Stimulated activated CD8-positive, alpha-beta memory T cell treated with anti-CD3 and anti-CD28 coated beads, Interleukin-15, amount 100 ng/mL, for 24 hours (primary cell): Measurements from ENCODE around the gene SMTNL2.
"Not testable (repeated sequence)": the region's sequence is repeated elsewhere in the genome, so short reads cannot be mapped to it uniquely, and the experiment has no call there.

Experiments used
- DNase-seq: peaks from one replicate; pipeline ENCODE4 v3.0.0-alpha.2; 2020; ENCODE audit warnings: low read depth

The SMTNL2 gene

GRCh38 chr17:4585638-4585994, 1.3 kb downstream of the SMTNL2 start:
- DNase-seq: no peak

DNA sequence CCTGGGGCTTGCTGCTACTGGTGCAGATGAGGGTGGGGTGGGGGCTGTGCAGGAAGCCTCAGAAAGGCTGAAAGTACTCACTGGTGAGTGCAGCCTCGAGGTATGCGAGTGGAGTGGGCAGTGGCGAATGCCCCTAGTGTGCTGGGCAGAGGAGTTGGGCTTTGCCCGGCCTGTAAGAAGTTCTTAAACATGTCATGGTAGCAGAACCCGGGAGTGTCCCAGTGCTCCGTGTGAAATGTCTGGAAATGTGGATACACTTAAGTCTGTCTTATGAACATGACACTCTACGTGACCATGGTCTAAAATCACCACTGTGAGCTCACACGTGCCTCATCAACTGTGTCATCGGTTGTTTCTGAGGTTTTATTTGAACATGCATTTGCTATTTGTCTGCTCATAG, 1.7 kb downstream of the SMTNL2 start:
- no peak for DNase-seq

- no peak for DNase-seq
Observed at GRCh38 chr17:4587195-4587594, 2.9 kb downstream of the SMTNL2 start.

GRCh38 chr17:4587803-4588202, 3.5 kb downstream of the SMTNL2 start:
- DNase-seq: no peak

GRCh38 chr17:4588391-4588790, 4.1 kb downstream of the SMTNL2 start:
- no peak for DNase-seq

GRCh38 chr17:4588898-4589625, 4.7 kb downstream of the SMTNL2 start:
- DNase-seq: no peak

DNA sequence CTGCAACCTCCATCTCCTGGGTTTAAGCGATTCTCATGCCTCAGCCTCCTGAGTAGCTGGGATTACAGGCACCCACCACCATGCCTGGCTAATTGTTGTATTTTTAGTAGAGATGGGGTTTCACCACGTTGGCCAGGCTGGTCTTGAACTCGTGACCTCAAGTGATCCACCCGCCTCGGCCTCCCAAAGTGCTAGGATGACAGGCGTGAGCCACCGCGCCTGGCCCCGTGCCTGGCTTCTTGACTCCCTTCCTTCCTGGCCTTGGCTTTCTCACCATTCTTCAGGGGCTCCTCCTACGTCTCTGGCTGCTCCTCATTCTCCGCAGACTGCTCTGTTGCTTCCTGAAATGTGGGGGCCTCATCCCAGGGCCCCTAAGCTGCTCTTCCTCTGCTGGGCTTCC, 5.7 kb downstream of the SMTNL2 start:
- not testable (repeated sequence) for DNase-seq

GRCh38 chr17:4590981-4591453, 6.7 kb downstream of the SMTNL2 start:
- no peak for DNase-seq

- no peak for DNase-seq
Observed at GRCh38 chr17:4591529-4591928, 7.2 kb downstream of the SMTNL2 start.

- no peak for DNase-seq
Observed at GRCh38 chr17:4592240-4593005, 8.1 kb downstream of the SMTNL2 start.

- DNase-seq: no peak
Observed at GRCh38 chr17:4593021-4593421, 8.7 kb downstream of the SMTNL2 start.

DNA sequence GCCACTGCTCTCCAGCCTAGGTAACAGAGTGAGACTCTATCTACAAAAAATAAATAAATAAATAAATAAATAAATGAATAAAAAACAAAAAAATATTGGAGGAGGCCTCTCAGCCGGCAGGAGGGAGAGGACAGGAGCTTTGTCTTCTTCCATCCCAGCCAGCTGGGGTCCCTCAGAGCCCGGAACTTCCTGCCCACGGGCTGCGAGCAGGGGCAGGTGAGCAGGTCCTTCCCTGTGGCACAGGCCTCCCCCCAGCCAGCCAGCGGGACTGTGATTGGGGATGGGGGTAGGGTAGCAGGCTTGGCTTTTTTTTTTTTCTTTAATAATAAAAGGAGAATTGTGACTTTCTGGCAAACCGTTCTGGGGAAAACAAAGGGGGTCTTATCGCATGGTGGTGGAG, 10.1 kb downstream of the SMTNL2 start:
- no peak for DNase-seq

GRCh38 chr17:4594931-4595684, 10.8 kb downstream of the SMTNL2 start:
- DNase-seq: peak; percentile 14

DNA sequence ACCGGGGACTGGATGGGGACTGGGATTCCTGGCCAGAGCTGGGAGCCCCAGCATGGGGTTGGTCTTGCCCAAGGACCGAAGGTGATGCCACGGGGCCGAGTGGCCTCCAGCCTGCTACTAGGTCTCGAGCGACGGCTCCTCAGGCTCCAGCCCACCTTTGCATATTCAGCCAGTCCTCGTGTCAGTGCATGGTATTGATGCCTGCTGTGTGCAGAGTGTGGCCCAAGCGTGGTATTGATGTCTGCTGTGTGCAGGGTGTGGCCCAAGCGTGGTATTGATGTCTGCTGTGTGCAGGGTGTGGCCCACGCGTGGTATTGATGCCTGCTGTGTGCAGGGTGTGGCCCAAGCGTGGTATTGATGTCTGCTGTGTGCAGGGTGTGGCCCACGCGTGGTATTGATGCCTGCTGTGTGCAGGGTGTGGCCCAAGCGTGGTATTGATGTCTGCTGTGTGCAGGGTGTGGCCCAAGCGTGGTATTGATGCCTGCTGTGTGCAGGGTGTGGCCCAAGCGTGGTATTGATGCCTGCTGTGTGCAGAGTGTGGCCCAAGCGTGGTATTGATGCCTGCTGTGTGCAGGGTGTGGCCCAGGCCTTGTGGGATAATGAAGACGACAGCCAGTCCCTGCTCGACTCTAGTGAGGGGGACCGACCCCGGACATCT, 11.5 kb downstream of the SMTNL2 start:
- DNase-seq: not testable (repeated sequence)

- no peak for DNase-seq
Observed at GRCh38 chr17:4596636-4597380, 12.5 kb downstream of the SMTNL2 start.

DNA sequence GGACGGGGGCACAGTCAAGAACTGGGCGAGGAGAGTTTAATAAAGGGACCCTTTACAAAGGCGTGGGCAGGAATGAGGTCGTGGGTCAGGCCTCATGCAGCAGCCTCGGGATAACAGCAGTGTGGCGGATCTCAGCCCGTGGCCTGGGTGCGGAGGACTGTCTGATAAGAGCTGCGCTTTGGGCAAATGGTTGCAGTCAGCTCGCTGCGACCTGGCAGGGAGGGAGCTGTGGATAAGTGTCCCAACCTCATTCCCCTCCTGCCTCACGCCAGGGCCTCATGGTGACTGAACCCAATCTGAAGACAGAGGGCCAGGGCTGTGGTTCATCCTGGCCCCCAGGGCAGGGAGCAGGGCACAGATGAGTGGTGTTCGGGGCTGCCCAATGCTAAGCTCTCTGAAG, 13.6 kb downstream of the SMTNL2 start:
- no peak for DNase-seq

- no peak for DNase-seq
Observed at GRCh38 chr17:4598776-4599504, 14.6 kb downstream of the SMTNL2 start.

GRCh38 chr17:4599505-4600281, 15.4 kb downstream of the SMTNL2 start:
- DNase-seq: no peak

DNA sequence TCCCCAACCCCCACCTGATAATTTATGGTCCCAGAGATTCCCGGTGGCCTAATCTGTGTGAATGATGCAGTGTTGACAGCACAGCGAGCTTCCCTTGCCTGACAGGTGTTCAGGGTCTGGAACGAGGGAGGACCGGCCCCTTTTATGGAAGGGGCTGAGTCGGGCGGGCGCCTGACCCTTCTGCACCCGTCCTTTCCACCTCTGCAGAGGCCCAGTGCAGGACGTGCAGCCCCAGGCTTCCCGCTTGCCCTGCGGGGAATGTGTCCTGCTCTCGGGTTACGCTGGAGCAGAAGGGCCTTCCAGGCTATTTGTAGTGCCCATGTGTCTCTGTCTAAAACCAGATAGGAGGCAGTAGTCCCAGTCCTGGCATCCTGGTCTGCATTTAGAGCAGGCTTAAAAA, 16.2 kb downstream of the SMTNL2 start:
- no peak for DNase-seq

- no peak for DNase-seq
Observed at GRCh38 chr17:4601326-4601725, 17.0 kb downstream of the SMTNL2 start.
